GM12878 (cell line): ENCODE data around the gene MAST3. TPM values are rescaled to one million over a fixed set of nuclear protein-coding genes. Genes with fewer than 3 reads are reported as not detected.
A peak's percentile ranks its signal among the peaks of the same experiment; 100 is the strongest.

Source experiments
- BHLHE40 ChIP-seq, 2 experiments: fragments of 450-650 bp in 1 of 2; IDR thresholded peaks; 2 replicates each; pipeline ENCODE4 v1.6.1; 2011 to 2017; ENCODE audit warnings: low read depth in 2 of 2, borderline replicate concordance in 1 of 2, improper control_type of control experiment in 1 of 2, low read length in 1 of 2, mild to moderate bottlenecking in 1 of 2
- IKZF1 ChIP-seq: fragments of 450-650 bp; conservative IDR thresholded peaks from 2 replicates; pipeline ENCODE4 v1.6.1; 2017; ENCODE audit warnings: antibody characterized with exemption, mild to moderate bottlenecking
- NR2F1 ChIP-seq: fragments of 450-650 bp; conservative IDR thresholded peaks from 2 replicates; pipeline ENCODE4 v1.6.1; 2017; ENCODE audit warnings: mild to moderate bottlenecking
- NRF1 ChIP-seq: conservative IDR thresholded peaks from 2 replicates; pipeline ENCODE4 v1.6.1; 2011; ENCODE audit warnings: mild to moderate bottlenecking, low read depth, low read length, improper control_type of control experiment
- SIX5 ChIP-seq: IDR thresholded peaks from 2 replicates; pipeline ENCODE4 v1.6.1; 2011; ENCODE audit warnings: mild to moderate bottlenecking, low read depth, low read length, moderate library complexity; ENCODE audit not compliant: severe bottlenecking
- STAT3 ChIP-seq: IDR thresholded peaks from 2 replicates; pipeline ENCODE4 v1.6.1; 2011; ENCODE audit warnings: low read depth, low read length, improper control_type of control experiment
- TAF1 ChIP-seq: IDR thresholded peaks from 2 replicates; pipeline ENCODE4 v1.6.1; 2011; ENCODE audit warnings: mild to moderate bottlenecking, low read depth, low read length, borderline replicate concordance
- TCF12 ChIP-seq: IDR thresholded peaks from 2 replicates; pipeline ENCODE4 v1.6.1; 2011; ENCODE audit warnings: low read depth, mild to moderate bottlenecking, low read length
- TCF3 ChIP-seq: IDR thresholded peaks from 2 replicates; pipeline ENCODE4 v1.6.1; 2012; ENCODE audit warnings: low read depth, mild to moderate bottlenecking, low read length, borderline replicate concordance; ENCODE audit not compliant: insufficient read depth
- ZNF217 ChIP-seq: fragments of 450-650 bp; IDR thresholded peaks from 2 replicates; pipeline ENCODE4 v1.6.1; 2017; ENCODE audit warnings: antibody characterized with exemption, mild to moderate bottlenecking
- ZNF274 ChIP-seq: IDR thresholded peaks from one replicate; pipeline ENCODE4 v1.8.0; 2011; ENCODE audit not compliant: insufficient read length, insufficient read depth
- polyA plus RNA-seq, 11 experiments: library from polyadenylated mRNA; depleted of rRNA in 4 of 11; unstranded in 6 of 11; stranded (reverse) in 5 of 11; fragments of >200 nt; fragmentation: Nextera tagmentation in 4 of 11; fragmentation: Illumina TruSeq in 1 of 11; extraction: Ambion mirVana in 4 of 11; extraction: Trizol in 1 of 11; gene quantifications; 1 replicate in 1 of 11; 2 replicates in 10 of 11; pipeline versions ENCODE4 v1.2.1 to v1.2.3, GENCODE V29; 2011 to 2016; ENCODE audit warnings: inconsistent platforms in 2 of 11, missing spikeins in 2 of 11, low read depth in 1 of 11
- total RNA-seq, 4 experiments: library from RNA; depleted of rRNA in 3 of 4; stranded (reverse); fragments of >200 nt in 3 of 4; fragmentation: Illumina TruSeq in 1 of 4; extraction: Trizol in 1 of 4; gene quantifications; 2 replicates each; pipeline versions ENCODE4 v1.2.1 to v1.2.3, GENCODE V29; 2013 to 2021
- TF ChIP-seq, protein P1 (sequence below): fragments of 450-650 bp; IDR thresholded peaks from 2 replicates; pipeline ENCODE4 v1.6.1; 2017; ENCODE audit warnings: borderline replicate concordance
- TF ChIP-seq, protein P2 (sequence below): IDR thresholded peaks from 2 replicates; pipeline ENCODE4 v1.6.1; 2012; ENCODE audit warnings: low read depth, low read length, improper control_type of control experiment
- TF ChIP-seq, protein P3 (sequence below): fragments of 450-650 bp; IDR thresholded peaks from 2 replicates; pipeline ENCODE4 v1.6.1; 2017; ENCODE audit warnings: mild to moderate bottlenecking, moderate library complexity
- TF ChIP-seq, protein P4 (sequence below): fragments of 450-650 bp; IDR thresholded peaks from 2 replicates; pipeline ENCODE4 v1.6.1; 2017; ENCODE audit warnings: antibody characterized with exemption, mild to moderate bottlenecking, moderate library complexity
- TF ChIP-seq, protein P5 (sequence below): fragments of 450-650 bp; IDR thresholded peaks from 2 replicates; pipeline ENCODE4 v1.6.1; 2017; ENCODE audit warnings: mild to moderate bottlenecking, low read depth, inconsistent platforms; ENCODE audit not compliant: poor library complexity, severe bottlenecking

Gene MAST3
- total and polyA plus RNA-seq, 10 of the 15 experiments (the other 5 are each of a cell fraction or from before 2014, with no cell fraction given): 3.0 to 22.2 (median 7.5) TPM

DNA sequence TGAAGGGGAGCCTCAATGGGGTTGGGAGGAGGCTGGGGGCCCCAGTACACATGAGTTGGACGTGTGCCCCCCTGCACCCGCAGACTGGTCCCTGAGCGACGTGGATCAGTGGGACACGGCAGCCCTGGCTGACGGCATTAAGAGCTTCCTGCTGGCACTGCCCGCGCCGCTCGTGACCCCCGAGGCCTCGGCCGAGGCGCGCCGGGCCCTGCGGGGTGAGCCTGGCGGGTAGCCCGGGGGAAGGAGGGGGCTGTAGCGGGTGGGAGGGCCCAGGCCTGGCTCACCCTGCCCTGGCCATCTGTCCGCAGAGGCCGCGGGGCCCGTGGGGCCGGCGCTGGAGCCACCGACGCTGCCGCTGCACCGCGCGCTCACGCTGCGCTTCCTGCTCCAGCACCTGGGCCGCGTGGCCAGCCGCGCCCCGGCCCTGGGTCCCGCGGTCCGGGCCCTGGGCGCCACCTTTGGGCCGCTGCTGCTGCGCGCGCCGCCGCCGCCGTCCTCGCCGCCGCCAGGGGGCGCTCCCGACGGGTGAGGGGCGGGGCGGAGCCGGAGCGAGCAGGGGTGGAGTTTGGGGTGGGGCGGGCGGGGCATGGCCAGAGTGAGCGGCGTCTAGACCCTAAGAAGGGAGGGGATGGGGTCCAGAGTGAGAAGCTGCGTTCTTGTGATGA lies 63.5 kb downstream of the MAST3 start (continued):
- TF ChIP-seq, protein P1, sequence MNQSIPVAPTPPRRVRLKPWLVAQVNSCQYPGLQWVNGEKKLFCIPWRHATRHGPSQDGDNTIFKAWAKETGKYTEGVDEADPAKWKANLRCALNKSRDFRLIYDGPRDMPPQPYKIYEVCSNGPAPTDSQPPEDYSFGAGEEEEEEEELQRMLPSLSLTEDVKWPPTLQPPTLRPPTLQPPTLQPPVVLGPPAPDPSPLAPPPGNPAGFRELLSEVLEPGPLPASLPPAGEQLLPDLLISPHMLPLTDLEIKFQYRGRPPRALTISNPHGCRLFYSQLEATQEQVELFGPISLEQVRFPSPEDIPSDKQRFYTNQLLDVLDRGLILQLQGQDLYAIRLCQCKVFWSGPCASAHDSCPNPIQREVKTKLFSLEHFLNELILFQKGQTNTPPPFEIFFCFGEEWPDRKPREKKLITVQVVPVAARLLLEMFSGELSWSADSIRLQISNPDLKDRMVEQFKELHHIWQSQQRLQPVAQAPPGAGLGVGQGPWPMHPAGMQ: no peak
- peak; percentile 47 for TF ChIP-seq NR2F1
- TF ChIP-seq ZNF274: no peak
- TF ChIP-seq BHLHE40 (IDR thresholded peaks at IDR 0.05; ENCODE audit: borderline replicate concordance in 1 of 2, low read depth in 2 of 2, low read length in 1 of 2): peak in 1 of 2 experiments; percentile 56; a peak in 2 of 4 replicates
- TF ChIP-seq NRF1: no peak
- peak; percentile 55 for TF ChIP-seq IKZF1
- no peak for TF ChIP-seq ZNF217
- TF ChIP-seq TCF3: 0 out of 2 replicates have a peak, but pooled peaks have one; percentile 35
- TF ChIP-seq SIX5: no peak
- TF ChIP-seq, protein P2, sequence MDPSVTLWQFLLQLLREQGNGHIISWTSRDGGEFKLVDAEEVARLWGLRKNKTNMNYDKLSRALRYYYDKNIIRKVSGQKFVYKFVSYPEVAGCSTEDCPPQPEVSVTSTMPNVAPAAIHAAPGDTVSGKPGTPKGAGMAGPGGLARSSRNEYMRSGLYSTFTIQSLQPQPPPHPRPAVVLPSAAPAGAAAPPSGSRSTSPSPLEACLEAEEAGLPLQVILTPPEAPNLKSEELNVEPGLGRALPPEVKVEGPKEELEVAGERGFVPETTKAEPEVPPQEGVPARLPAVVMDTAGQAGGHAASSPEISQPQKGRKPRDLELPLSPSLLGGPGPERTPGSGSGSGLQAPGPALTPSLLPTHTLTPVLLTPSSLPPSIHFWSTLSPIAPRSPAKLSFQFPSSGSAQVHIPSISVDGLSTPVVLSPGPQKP: no peak
- TF ChIP-seq, protein P3, sequence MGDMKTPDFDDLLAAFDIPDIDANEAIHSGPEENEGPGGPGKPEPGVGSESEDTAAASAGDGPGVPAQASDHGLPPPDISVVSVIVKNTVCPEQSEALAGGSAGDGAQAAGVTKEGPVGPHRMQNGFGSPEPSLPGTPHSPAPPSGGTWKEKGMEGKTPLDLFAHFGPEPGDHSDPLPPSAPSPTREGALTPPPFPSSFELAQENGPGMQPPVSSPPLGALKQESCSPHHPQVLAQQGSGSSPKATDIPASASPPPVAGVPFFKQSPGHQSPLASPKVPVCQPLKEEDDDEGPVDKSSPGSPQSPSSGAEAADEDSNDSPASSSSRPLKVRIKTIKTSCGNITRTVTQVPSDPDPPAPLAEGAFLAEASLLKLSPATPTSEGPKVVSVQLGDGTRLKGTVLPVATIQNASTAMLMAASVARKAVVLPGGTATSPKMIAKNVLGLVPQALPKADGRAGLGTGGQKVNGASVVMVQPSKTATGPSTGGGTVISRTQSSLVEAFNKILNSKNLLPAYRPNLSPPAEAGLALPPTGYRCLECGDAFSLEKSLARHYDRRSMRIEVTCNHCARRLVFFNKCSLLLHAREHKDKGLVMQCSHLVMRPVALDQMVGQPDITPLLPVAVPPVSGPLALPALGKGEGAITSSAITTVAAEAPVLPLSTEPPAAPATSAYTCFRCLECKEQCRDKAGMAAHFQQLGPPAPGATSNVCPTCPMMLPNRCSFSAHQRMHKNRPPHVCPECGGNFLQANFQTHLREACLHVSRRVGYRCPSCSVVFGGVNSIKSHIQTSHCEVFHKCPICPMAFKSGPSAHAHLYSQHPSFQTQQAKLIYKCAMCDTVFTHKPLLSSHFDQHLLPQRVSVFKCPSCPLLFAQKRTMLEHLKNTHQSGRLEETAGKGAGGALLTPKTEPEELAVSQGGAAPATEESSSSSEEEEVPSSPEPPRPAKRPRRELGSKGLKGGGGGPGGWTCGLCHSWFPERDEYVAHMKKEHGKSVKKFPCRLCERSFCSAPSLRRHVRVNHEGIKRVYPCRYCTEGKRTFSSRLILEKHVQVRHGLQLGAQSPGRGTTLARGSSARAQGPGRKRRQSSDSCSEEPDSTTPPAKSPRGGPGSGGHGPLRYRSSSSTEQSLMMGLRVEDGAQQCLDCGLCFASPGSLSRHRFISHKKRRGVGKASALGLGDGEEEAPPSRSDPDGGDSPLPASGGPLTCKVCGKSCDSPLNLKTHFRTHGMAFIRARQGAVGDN: peak; percentile 65; the same call in 1 of the 2 replicates
- TF ChIP-seq, protein P4, sequence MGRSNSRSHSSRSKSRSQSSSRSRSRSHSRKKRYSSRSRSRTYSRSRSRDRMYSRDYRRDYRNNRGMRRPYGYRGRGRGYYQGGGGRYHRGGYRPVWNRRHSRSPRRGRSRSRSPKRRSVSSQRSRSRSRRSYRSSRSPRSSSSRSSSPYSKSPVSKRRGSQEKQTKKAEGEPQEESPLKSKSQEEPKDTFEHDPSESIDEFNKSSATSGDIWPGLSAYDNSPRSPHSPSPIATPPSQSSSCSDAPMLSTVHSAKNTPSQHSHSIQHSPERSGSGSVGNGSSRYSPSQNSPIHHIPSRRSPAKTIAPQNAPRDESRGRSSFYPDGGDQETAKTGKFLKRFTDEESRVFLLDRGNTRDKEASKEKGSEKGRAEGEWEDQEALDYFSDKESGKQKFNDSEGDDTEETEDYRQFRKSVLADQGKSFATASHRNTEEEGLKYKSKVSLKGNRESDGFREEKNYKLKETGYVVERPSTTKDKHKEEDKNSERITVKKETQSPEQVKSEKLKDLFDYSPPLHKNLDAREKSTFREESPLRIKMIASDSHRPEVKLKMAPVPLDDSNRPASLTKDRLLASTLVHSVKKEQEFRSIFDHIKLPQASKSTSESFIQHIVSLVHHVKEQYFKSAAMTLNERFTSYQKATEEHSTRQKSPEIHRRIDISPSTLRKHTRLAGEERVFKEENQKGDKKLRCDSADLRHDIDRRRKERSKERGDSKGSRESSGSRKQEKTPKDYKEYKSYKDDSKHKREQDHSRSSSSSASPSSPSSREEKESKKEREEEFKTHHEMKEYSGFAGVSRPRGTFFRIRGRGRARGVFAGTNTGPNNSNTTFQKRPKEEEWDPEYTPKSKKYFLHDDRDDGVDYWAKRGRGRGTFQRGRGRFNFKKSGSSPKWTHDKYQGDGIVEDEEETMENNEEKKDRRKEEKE: 0 out of 2 replicates have a peak, but pooled peaks have one; percentile 10
- TF ChIP-seq, protein P5, sequence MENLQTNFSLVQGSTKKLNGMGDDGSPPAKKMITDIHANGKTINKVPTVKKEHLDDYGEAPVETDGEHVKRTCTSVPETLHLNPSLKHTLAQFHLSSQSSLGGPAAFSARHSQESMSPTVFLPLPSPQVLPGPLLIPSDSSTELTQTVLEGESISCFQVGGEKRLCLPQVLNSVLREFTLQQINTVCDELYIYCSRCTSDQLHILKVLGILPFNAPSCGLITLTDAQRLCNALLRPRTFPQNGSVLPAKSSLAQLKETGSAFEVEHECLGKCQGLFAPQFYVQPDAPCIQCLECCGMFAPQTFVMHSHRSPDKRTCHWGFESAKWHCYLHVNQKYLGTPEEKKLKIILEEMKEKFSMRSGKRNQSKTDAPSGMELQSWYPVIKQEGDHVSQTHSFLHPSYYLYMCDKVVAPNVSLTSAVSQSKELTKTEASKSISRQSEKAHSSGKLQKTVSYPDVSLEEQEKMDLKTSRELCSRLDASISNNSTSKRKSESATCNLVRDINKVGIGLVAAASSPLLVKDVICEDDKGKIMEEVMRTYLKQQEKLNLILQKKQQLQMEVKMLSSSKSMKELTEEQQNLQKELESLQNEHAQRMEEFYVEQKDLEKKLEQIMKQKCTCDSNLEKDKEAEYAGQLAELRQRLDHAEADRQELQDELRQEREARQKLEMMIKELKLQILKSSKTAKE: no peak
- TF ChIP-seq STAT3: no peak
- no peak for TF ChIP-seq TAF1
- peak; percentile 53; the same call in 1 of the 2 replicates for TF ChIP-seq TCF12
